ENCODE data around the gene NAXD.

Gene NAXD

GRCh38 chr13:110615322-110616102 is at the start of gene NAXD (continued):
- TF ChIP-seq ZNF560 (tag by site-specific recombination; IDR thresholded peaks at IDR 0.05; ENCODE audit: borderline replicate concordance) (no peak), ZNF580 (tag by site-specific recombination; IDR thresholded peaks at IDR 0.05) (no peak), HOXC10 (CRISPR knock-in tag; IDR thresholded peaks at IDR 0.05) (peak; percentile 82; the same call in 1 of the 2 replicates), ZNF138 (tag by site-specific recombination; IDR thresholded peaks at IDR 0.05; ENCODE audit: borderline replicate concordance) (no peak), ZNF239 (tag by site-specific recombination; IDR thresholded peaks at IDR 0.05) (no peak), RBAK (tag by site-specific recombination; IDR thresholded peaks at IDR 0.05) (no peak), ZNF366 (tag by site-specific recombination; conservative IDR thresholded peaks at IDR 0.05) (no peak), IKZF3 (tag by site-specific recombination; IDR thresholded peaks at IDR 0.05) (peak; percentile 81), ZNF707 (tag by site-specific recombination; IDR thresholded peaks at IDR 0.05) (no peak), ZNF549 (tag by site-specific recombination; IDR thresholded peaks at IDR 0.05) (no peak), ZNF660 (tag by site-specific recombination; IDR thresholded peaks at IDR 0.05) (peak; percentile 47; the same call in 1 of the 2 replicates), ZNF692 (tag by site-specific recombination; IDR thresholded peaks at IDR 0.05) (no peak), ZBTB20 (tag by site-specific recombination; IDR thresholded peaks at IDR 0.05) (no peak), CTCF (tag by site-specific recombination; IDR thresholded peaks at IDR 0.05) (no peak), ZNF16 (tag by site-specific recombination; IDR thresholded peaks at IDR 0.05; ENCODE audit: low read depth) (no peak), ZNF433 (tag by site-specific recombination; IDR thresholded peaks at IDR 0.05; ENCODE audit: low read depth) (no peak), ZNF510 (tag by site-specific recombination; IDR thresholded peaks at IDR 0.05; ENCODE audit: insufficient replicate concordance) (no peak), ZNF791 (tag by site-specific recombination; IDR thresholded peaks at IDR 0.05) (no peak), ZSCAN5A (tag by site-specific recombination; IDR thresholded peaks at IDR 0.05) (no peak), ZNF174 (tag by site-specific recombination; IDR thresholded peaks at IDR 0.05) (no peak), ZSCAN16 (tag by site-specific recombination; IDR thresholded peaks at IDR 0.05) (no peak)
- TF ChIP-seq, protein P1, sequence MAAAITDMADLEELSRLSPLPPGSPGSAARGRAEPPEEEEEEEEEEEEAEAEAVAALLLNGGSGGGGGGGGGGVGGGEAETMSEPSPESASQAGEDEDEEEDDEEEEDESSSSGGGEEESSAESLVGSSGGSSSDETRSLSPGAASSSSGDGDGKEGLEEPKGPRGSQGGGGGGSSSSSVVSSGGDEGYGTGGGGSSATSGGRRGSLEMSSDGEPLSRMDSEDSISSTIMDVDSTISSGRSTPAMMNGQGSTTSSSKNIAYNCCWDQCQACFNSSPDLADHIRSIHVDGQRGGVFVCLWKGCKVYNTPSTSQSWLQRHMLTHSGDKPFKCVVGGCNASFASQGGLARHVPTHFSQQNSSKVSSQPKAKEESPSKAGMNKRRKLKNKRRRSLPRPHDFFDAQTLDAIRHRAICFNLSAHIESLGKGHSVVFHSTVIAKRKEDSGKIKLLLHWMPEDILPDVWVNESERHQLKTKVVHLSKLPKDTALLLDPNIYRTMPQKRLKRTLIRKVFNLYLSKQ (tag by site-specific recombination; IDR thresholded peaks at IDR 0.05; ENCODE audit: borderline replicate concordance): no peak
- TF ChIP-seq, protein P2, sequence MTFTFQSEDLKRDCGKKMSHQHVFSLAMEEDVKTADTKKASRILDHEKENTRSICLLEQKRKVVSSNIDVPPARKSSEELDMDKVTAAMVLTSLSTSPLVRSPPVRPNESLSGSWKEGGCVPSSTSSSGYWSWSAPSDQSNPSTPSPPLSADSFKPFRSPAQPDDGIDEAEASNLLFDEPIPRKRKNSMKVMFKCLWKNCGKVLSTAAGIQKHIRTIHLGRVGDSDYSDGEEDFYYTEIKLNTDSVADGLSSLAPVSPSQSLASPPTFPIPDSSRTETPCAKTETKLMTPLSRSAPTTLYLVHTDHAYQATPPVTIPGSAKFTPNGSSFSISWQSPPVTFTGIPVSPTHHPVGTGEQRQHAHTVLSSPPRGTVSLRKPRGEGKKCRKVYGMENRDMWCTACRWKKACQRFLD (tag by site-specific recombination; IDR thresholded peaks at IDR 0.05): no peak
- TF ChIP-seq, protein P3, sequence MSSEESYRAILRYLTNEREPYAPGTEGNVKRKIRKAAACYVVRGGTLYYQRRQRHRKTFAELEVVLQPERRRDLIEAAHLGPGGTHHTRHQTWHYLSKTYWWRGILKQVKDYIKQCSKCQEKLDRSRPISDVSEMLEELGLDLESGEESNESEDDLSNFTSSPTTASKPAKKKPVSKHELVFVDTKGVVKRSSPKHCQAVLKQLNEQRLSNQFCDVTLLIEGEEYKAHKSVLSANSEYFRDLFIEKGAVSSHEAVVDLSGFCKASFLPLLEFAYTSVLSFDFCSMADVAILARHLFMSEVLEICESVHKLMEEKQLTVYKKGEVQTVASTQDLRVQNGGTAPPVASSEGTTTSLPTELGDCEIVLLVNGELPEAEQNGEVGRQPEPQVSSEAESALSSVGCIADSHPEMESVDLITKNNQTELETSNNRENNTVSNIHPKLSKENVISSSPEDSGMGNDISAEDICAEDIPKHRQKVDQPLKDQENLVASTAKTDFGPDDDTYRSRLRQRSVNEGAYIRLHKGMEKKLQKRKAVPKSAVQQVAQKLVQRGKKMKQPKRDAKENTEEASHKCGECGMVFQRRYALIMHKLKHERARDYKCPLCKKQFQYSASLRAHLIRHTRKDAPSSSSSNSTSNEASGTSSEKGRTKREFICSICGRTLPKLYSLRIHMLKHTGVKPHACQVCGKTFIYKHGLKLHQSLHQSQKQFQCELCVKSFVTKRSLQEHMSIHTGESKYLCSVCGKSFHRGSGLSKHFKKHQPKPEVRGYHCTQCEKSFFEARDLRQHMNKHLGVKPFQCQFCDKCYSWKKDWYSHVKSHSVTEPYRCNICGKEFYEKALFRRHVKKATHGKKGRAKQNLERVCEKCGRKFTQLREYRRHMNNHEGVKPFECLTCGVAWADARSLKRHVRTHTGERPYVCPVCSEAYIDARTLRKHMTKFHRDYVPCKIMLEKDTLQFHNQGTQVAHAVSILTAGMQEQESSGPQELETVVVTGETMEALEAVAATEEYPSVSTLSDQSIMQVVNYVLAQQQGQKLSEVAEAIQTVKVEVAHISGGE (tag by site-specific recombination; conservative IDR thresholded peaks at IDR 0.05; ENCODE audit: low read depth): peak; percentile 79
- TF ChIP-seq, protein P4, sequence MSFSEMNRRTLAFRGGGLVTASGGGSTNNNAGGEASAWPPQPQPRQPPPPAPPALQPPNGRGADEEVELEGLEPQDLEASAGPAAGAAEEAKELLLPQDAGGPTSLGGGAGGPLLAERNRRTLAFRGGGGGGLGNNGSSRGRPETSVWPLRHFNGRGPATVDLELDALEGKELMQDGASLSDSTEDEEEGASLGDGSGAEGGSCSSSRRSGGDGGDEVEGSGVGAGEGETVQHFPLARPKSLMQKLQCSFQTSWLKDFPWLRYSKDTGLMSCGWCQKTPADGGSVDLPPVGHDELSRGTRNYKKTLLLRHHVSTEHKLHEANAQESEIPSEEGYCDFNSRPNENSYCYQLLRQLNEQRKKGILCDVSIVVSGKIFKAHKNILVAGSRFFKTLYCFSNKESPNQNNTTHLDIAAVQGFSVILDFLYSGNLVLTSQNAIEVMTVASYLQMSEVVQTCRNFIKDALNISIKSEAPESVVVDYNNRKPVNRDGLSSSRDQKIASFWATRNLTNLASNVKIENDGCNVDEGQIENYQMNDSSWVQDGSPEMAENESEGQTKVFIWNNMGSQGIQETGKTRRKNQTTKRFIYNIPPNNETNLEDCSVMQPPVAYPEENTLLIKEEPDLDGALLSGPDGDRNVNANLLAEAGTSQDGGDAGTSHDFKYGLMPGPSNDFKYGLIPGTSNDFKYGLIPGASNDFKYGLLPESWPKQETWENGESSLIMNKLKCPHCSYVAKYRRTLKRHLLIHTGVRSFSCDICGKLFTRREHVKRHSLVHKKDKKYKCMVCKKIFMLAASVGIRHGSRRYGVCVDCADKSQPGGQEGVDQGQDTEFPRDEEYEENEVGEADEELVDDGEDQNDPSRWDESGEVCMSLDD (tag by site-specific recombination; IDR thresholded peaks at IDR 0.05): no peak
